Measurements from ENCODE around the gene RGS11.
"Not testable (repeated sequence)": the region's sequence is repeated elsewhere in the genome, so short reads cannot be mapped to it uniquely, and the experiment has no call there.

RGS11 gene

GRCh38 chr16:261031-261691 is 14.6 kb downstream of the RGS11 start:
- no peak for DNase-seq

DNA sequence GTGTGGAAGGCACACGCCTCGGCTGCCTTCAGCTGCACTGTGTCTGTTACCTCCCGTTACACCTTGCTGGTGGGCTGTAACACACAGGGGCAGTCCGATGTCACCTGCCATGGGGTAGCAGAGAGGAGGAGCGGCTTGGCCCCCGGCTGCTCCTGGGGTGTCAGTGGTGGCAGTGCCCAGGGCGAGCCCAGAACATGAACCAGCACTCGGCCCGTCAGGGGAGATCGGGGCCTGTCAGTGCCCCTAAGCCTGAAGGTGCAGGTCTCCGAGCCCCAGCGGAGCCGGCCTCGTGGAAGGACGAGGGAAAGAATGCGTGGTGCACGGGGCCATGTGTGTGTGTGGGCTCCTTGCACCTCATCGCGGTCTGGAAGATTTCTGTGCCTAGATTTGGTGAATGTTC is 15.4 kb downstream of the RGS11 start:
- no peak for DNase-seq

GRCh38 chr16:259814-260253 is 15.9 kb downstream of the RGS11 start:
- no peak for DNase-seq

GRCh38 chr16:259226-259625 is 16.5 kb downstream of the RGS11 start:
- DNase-seq = no peak

DNA sequence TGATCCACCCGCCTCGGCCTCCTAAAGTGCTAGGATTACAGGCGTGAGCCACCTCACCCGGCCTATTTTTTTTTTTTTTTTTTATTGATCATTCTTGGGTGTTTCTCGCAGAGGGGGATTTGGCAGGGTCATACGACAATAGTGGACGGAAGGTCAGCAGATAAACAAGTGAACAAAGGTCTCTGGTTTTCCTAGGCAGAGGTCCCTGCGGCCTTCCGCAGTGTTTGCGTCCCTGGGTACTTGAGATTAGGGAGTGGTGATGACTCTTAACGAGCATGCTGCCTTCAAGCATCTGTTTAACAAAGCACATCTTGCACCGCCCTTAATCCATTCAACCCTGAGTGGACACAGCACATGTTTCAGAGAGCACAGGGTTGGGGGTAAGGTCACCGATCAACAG is 17.7 kb downstream of the RGS11 start:
- not testable (repeated sequence) for DNase-seq

- DNase-seq = no peak
Measured at GRCh38 chr16:255183-255582, 20.6 kb downstream of the RGS11 start.

GRCh38 chr16:254461-254860 is 21.3 kb downstream of the RGS11 start:
- DNase-seq = no peak

DNA sequence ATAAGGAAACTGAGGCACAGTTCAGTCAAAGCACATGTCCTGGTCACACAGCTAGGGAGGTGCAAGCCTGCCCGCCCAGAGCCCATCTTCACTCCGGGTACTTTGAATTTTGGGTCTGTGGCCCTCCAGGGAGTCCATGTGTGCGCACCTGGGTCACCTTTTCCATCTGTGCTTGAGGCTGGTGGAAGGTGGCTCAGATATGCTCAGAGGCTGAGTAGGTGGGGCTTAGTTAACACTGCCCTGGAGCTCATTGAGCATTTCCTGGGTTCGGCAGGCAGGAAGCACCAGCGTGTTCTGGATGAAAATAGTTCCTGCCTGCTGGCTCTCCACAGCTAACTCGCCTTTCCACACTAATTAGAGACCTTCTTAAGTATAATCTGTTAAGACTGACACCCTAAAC is 21.9 kb downstream of the RGS11 start:
- peak; percentile 10 to 16 for DNase-seq

GRCh38 chr16:252366-253337 is 23.1 kb downstream of the RGS11 start:
- peak; percentile 29 to 40 for DNase-seq

DNA sequence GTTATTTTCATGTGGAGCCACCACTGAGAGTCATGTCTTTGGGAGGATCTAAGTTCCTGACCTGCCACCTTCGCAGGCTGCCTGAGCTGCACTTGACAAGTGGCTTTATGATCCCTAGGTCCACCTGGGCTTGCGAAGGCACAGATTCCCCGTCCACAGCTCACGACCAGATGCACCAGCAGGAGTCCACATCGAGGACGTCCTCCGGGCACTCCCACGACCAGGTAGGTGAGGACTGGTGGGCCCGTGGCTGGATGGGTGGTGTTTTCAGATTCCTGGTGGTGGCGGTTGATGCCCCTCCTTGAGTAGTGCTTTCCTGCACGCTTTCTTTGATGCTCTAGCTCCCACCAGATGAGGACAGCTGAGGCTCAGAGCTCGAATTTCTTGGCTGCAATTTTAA is 26.3 kb downstream of the RGS11 start:
- no peak for DNase-seq

GRCh38 chr16:247027-247426 is 28.7 kb downstream of the RGS11 start:
- no peak for DNase-seq

- DNase-seq = no peak
Measured at GRCh38 chr16:245105-245504, 30.6 kb downstream of the RGS11 start.

GRCh38 chr16:243348-243747 is 32.4 kb downstream of the RGS11 start:
- DNase-seq = no peak

DNA sequence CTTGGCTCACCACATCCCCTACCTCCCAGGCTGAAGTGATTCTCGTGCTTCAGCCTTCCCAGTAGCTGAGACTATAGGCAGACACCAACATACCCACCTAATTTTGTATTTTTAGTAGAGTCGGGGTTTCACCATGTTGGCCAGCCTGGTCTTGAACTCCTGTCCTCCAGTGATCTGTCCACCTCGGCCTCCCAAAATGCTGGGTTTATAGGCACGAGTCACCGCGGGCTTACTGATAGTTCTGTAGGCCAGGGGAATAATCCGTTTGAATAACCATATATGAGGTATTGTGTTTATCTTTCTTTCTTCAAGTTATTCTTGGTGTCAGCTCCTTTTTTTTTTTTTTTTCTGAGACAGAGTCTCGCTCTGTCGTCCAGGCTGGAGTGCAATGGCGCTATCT is 33.5 kb downstream of the RGS11 start:
- no peak for DNase-seq

- DNase-seq = no peak
Measured at GRCh38 chr16:240559-240958, 35.2 kb downstream of the RGS11 start.

DNA sequence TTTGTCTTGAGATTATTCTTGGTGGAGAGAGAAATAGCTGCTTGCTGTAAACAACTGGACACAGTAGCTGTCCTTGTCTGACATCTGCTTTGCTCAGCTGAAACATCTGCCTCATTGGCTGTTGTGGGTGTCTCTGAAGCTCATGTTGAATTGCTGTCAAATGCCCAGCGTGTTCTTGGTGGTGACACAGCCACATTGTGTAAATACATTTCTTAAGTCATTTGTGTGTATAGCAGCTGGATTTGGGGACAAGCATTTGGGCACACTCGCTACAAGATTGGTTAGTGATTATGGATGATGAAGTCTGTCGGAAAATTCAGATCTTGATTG is 35.8 kb downstream of the RGS11 start:
- no peak for DNase-seq

DNA sequence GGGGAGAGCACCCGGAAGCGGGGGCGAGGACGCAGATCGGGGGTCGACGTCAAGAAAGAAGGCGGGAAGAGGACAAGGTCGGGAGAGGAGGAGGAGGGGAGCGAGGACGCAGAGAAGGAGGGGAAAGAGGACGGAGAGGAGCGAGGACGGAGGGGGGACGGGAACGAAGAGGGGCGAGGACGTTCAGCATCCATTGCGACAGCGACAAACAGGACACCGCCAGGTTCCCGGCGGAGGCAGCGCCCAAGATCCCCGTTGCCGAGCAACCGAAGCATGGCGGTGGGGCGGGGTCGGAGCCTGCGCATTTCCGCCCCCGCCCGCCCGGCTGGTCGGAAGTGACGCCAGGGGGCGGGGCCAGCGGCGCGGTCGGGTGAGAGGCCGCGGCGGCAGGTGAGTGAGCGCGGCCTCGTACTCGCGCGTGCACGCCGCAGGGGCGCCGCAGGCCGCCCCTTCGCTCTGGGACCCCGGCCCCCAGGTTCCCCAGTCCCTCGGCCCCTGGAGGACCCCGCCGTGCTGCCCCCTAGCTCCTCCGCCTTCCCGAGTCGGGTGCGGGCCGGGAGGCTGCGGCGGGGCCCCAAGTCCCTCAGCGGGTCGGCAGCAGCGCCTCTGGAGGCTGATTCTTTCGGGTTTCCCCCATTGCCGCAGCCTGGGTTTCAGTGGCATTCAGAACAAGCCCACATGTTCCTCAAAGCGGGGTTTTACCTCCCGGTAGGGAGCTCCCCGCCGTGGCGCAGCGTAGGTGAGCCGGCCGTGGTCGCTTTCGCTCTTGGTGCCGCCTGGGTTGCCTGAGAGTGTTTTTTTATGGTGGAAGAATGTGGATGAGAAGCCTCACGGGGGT is 41.1 kb downstream of the RGS11 start, which contains the start of gene FAM234A:
Gene FAM234A (plus strand): TSS at position 354 of the 838 bp plus-strand sequence. CDS start 19,593 bp downstream, outside the sequence.
- peak; percentile 56 to 59 for DNase-seq

- DNase-seq = no peak
Measured at GRCh38 chr16:230949-231348, 44.8 kb downstream of the RGS11 start.

DNA sequence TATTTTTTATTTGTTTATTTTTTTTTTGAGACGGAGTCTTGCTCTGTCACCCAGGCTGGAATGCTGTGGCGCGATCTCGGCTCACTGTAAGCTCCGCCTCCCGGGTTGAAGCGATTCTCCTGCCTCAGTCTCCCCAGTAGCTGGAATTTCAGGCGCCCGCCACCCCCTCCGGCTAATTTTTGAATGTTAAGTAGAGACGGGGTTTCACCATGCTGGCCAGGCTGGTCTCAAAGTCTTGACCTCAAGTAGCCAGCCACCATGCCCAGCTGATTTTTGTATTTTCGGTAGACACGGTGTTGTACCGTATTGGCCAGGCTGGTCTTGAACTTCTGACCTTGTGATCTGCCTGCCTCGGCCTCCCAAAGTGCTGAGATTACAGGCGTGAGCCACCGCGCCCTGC is 45.4 kb downstream of the RGS11 start:
- DNase-seq = not testable (repeated sequence)

DNA sequence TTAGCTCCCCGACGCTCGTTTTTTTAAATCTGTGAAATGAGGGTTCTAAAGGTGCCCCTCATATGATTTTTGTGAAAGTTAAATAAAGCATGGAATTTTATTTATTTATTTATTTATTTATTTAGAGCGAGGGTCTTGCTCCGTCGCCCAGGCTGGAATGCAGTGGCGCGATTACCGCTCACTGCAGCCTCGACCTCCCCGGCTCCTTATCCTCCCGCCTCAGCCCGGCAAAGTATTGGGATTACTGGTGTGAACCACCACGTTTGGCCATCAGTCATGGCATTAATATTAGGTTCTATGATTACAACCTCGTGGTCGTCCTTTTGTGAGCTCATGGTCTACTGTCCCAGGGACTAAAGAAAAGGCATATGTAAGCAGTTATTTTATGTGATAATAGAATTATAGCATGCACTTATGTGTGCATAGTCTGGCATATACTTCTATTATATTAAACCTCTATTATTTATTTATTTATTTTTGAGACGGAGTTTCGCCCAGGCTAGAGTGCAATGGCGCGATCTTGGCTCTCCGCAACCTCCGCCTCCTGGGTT is 45.9 kb downstream of the RGS11 start:
- DNase-seq = no peak

DNA sequence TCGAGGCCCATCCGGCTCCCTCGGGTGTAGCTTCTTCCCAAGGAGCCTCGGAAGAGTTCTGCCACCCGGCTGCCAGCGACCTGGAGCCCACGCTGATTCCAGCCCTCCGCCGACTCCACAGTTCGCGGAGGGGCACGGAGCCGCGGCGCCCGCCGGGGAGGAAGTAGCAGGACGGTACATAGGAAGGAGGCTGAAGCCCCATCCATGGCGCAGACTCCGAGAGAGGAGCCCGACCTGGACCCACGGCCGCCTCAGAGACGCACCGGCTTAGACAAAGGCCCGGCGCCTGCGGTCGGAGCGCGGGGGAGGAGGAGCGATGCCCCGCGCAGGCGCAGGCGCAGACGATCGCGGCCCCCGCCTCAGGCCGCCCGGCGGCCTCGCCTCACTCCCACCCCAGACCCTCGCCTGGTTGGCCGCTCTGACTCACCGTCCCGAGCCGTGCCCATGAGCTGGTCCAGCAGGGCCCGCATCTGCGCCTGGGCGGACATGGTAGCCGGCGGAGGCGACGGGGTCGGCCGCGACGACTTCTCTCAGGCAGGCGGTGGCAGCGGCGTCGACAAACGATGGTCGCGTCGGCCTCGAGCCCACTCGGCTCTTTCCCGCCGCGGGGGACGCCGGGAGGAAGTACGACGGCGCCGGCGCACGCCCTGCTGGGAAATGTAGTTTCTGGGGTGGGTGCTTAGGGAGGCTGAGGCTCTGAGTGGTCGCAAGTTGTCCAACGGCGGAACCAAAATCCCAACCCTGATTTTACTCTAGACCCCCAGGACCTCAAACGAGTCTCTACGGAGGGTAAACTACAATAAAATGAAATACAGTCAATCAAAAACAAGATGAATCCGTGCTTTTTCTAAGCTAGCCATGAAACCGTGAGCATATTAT is 46.7 kb downstream of the RGS11 start, which contains the start of gene LUC7L:
Gene LUC7L (minus strand): TSS at position 598 of the 879 bp plus-strand sequence. CDS start 110 bp downstream, at position 488.
- DNase-seq = peak; percentile 57 to 58

All from Kasumi-1 (cell line).